Measurements from ENCODE around the gene UNCX. TPM values are rescaled to one million over a fixed set of nuclear protein-coding genes. Genes with fewer than 3 reads are reported as not detected.

UNCX gene
- total RNA-seq, 1 donor from 2014 or later, result not detected

DNA sequence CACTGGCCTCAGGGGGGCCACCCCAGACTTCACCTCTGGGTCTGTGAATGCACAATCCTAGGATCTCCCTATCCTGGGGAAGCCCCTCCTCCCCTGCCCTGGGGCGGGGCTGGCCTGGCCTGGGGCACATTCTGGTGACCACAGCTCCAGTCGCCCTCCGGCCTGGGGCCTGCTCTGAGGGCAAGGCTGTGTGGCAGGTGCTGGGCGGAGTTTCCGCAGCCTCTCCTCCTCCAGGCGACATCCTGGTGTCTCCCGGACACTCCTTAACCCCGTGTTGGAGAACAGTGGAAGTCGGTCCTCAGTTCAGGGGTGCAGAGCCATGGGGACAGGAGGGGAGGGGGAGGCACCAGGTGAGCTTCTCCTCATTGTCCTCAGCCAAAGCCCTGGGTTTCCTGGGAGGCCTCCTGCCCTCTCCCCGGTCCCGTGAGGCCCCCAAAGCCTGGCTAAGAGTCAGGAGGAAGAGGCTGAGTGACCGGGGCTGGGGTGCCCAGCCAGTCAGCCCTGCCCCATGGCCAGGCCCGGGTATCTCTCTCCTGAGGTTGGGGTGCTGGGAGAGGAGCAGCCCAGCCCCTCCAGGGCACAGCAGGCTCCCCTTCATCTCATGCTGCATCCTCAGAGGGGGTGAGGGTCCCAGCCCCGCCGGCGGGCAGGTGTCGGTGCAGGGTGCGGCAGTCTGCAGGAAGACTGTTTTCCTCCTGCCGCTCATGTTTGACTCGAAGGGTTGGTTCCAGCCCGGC is 22.6 kb downstream of the UNCX start:
- no peak overlapping the region for H3K4me3 Mint-ChIP-seq (ENCODE audit: unreplicated experiment)
- no peaks in the 10 kb centered on the region for H3K36me3 Mint-ChIP-seq (ENCODE audit: unreplicated experiment)
- TF ChIP-seq CTCF (IDR thresholded peaks at IDR 0.05), result no peak
- no peak for DNase-seq (ENCODE audit: extremely low spot score, unreplicated experiment)
- H3K27ac Mint-ChIP-seq (ENCODE audit: unreplicated experiment), result no peak overlapping the region
- H3K4me1 Mint-ChIP-seq (ENCODE audit: unreplicated experiment), result no peaks in the 10 kb centered on the region
- H3K27me3 Mint-ChIP-seq (ENCODE audit: unreplicated experiment), result peaks cover 30% of the 10 kb centered on the region
- no peaks in the 10 kb centered on the region for H3K9me3 Mint-ChIP-seq (ENCODE audit: unreplicated experiment)

DNA sequence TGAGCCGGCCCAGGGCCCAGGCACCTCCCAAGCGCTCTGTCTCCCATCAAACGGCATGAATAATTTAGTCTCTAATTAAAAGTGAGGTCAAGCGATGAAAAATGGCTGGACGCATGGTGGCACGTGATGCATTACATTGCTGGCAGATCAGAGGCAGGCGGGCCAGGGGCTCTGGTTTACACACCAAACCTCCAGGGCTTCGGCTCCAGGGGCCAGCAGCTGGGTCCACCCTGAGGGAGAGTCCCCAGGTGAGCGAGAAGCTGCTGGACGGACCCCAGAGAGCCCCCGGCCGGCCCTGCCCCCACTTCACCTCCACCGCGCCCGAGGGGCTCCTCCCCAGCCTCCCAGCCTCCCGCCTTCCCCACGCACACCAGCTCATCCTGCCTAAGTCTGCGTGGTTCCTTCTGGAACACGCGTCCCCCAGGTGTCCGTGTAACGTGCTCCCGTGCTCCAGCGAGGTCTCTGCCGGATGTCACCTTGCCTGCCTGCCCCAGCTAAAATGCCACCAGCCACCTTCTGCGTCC is 23.2 kb downstream of the UNCX start:
- H3K36me3 Mint-ChIP-seq (ENCODE audit: unreplicated experiment), result no peaks in the 10 kb centered on the region
- DNase-seq (ENCODE audit: extremely low spot score, unreplicated experiment), result no peak
- no peaks in the 10 kb centered on the region for H3K4me1 Mint-ChIP-seq (ENCODE audit: unreplicated experiment)
- H3K27ac Mint-ChIP-seq (ENCODE audit: unreplicated experiment), result no peak overlapping the region
- no peak overlapping the region for H3K4me3 Mint-ChIP-seq (ENCODE audit: unreplicated experiment)
- H3K27me3 Mint-ChIP-seq (ENCODE audit: unreplicated experiment), result peaks cover 29% of the 10 kb centered on the region
- no peaks in the 10 kb centered on the region for H3K9me3 Mint-ChIP-seq (ENCODE audit: unreplicated experiment)
- TF ChIP-seq CTCF (IDR thresholded peaks at IDR 0.05), result no peak

DNA sequence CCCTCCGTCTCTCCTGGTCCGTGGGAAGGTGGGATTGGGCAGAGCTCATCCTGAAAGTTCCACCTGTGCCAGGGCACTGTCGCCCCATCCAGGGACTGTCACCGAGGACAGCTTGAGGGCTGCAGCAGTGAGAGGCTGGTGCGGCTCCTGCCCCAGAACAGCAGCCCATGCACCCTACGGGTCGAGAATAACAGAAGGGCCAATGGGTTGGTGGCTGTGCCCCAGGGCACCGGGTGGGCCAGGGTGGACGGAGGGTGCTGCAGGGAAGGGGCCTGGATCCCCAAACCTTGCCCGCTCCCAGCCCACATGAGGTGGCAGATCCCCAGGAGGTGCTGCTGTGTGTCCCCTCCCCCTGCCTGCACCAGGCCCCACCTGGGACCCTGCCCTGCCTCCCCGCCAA is 23.9 kb downstream of the UNCX start:
- no peaks in the 10 kb centered on the region for H3K4me1 Mint-ChIP-seq (ENCODE audit: unreplicated experiment)
- H3K9me3 Mint-ChIP-seq (ENCODE audit: unreplicated experiment), result no peaks in the 10 kb centered on the region
- H3K27ac Mint-ChIP-seq (ENCODE audit: unreplicated experiment), result no peak overlapping the region
- H3K36me3 Mint-ChIP-seq (ENCODE audit: unreplicated experiment), result no peaks in the 10 kb centered on the region
- TF ChIP-seq CTCF (IDR thresholded peaks at IDR 0.05), result no peak
- peaks cover 23% of the 10 kb centered on the region for H3K27me3 Mint-ChIP-seq (ENCODE audit: unreplicated experiment)
- H3K4me3 Mint-ChIP-seq (ENCODE audit: unreplicated experiment), result no peak overlapping the region
- DNase-seq (ENCODE audit: extremely low spot score, unreplicated experiment), result no peak

DNA sequence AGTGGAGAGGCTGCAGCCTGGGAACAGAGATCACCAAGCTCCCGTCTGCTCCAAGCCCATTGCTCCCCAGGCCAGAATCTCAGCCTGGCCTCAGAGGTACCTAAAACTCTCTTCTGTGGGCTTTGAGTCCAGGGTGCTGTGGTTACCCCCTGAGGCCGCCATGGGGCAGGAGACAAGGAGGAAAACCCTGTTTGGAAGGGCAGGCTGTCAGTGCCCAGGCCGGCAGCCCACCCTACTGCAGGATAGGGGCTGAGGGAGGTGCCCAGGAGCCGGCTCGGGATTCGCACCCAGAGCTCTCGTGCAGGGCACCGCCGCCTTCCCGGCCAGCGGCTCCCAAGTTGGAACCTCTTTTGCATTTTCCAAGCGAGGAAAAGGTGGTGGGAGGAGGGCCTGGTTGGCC is 24.5 kb downstream of the UNCX start:
- Mint-ChIP-seq H3K9me3 (ENCODE audit: unreplicated experiment) (no peaks in the 10 kb centered on the region), H3K27ac (ENCODE audit: unreplicated experiment) (no peak overlapping the region), H3K27me3 (ENCODE audit: unreplicated experiment) (peaks cover 24% of the 10 kb centered on the region), H3K4me3 (ENCODE audit: unreplicated experiment) (no peak overlapping the region), H3K4me1 (ENCODE audit: unreplicated experiment) (no peaks in the 10 kb centered on the region), H3K36me3 (ENCODE audit: unreplicated experiment) (no peaks in the 10 kb centered on the region)
- no peak for TF ChIP-seq CTCF (IDR thresholded peaks at IDR 0.05)
- no peak for DNase-seq (ENCODE audit: extremely low spot score, unreplicated experiment)

- no peak for DNase-seq (ENCODE audit: extremely low spot score, unreplicated experiment)
- no peaks in the 10 kb centered on the region for H3K4me1 Mint-ChIP-seq (ENCODE audit: unreplicated experiment)
These were observed 25.2 kb downstream of the UNCX start for GRCh38 chr7:1257863-1258262.

More at GRCh38 chr7:1257863-1258262, 25.2 kb downstream of the UNCX start:
- H3K27me3 Mint-ChIP-seq (ENCODE audit: unreplicated experiment), result peaks cover 24% of the 10 kb centered on the region
- no peak overlapping the region for H3K4me3 Mint-ChIP-seq (ENCODE audit: unreplicated experiment)
- no peak for TF ChIP-seq CTCF (IDR thresholded peaks at IDR 0.05)
- no peak overlapping the region for H3K27ac Mint-ChIP-seq (ENCODE audit: unreplicated experiment)
- no peaks in the 10 kb centered on the region for H3K36me3 Mint-ChIP-seq (ENCODE audit: unreplicated experiment)
- no peaks in the 10 kb centered on the region for H3K9me3 Mint-ChIP-seq (ENCODE audit: unreplicated experiment)

All from osteocyte (in vitro differentiated cells).